Activated naive CD8-positive, alpha-beta T cell (primary cell): ENCODE measurements around the gene SERPINA12.

Experiments
- H3K27ac Mint-ChIP-seq: one replicate; pipeline ENCODE4 v1.8.0; 2021; ENCODE audit warnings: mixed read lengths
- H3K27me3 Mint-ChIP-seq: one replicate; pipeline ENCODE4 v1.8.0; 2021; ENCODE audit warnings: mixed read lengths
- H3K36me3 Mint-ChIP-seq: one replicate; pipeline ENCODE4 v1.8.0; 2021; ENCODE audit warnings: mixed read lengths
- H3K4me1 Mint-ChIP-seq: one replicate; pipeline ENCODE4 v1.8.0; 2021; ENCODE audit warnings: low read depth, mixed read lengths
- H3K4me3 Mint-ChIP-seq: one replicate; pipeline ENCODE4 v1.8.0; 2021; ENCODE audit warnings: mild to moderate bottlenecking, mixed read lengths
- H3K9me3 Mint-ChIP-seq: one replicate; pipeline ENCODE4 v1.8.0; 2021; ENCODE audit warnings: low read depth, mixed read lengths

Gene SERPINA12

GRCh38 chr14:94509356-94509755 lies at the start of gene SERPINA12:
Gene SERPINA12 (minus strand): TSS chr14:94509469. CDS start chr14:94498397, 11,072 bp downstream.
- Mint-ChIP-seq H3K36me3 (no peaks in the 10 kb centered on the region), H3K27me3 (peaks cover 2% of the 10 kb centered on the region), H3K9me3 (no peaks in the 10 kb centered on the region), H3K4me1 (no peaks in the 10 kb centered on the region), H3K27ac (no peak within 1 kb of the TSS), H3K4me3 (no peak within 1 kb of the TSS)

GRCh38 chr14:94558842-94559241 lies 49.6 kb upstream of the SERPINA12 start:
- H3K36me3 Mint-ChIP-seq, result no peaks in the 10 kb centered on the region
- no peak overlapping the region for H3K27ac Mint-ChIP-seq
- H3K4me3 Mint-ChIP-seq, result no peak overlapping the region
- H3K4me1 Mint-ChIP-seq, result no peaks in the 10 kb centered on the region
- peaks cover 23% of the 10 kb centered on the region for H3K27me3 Mint-ChIP-seq
- peaks cover 21% of the 10 kb centered on the region for H3K9me3 Mint-ChIP-seq

GRCh38 chr14:94557327-94557726 lies 48.1 kb upstream of the SERPINA12 start:
- Mint-ChIP-seq H3K27me3 (peaks cover 24% of the 10 kb centered on the region), H3K9me3 (peaks cover 21% of the 10 kb centered on the region), H3K4me1 (no peaks in the 10 kb centered on the region), H3K4me3 (no peak overlapping the region), H3K36me3 (no peaks in the 10 kb centered on the region), H3K27ac (no peak overlapping the region)

GRCh38 chr14:94555991-94556390 lies 46.7 kb upstream of the SERPINA12 start:
- peaks cover 28% of the 10 kb centered on the region for H3K27me3 Mint-ChIP-seq
- no peak overlapping the region for H3K4me3 Mint-ChIP-seq
- H3K36me3 Mint-ChIP-seq, result no peaks in the 10 kb centered on the region
- peaks cover 21% of the 10 kb centered on the region for H3K9me3 Mint-ChIP-seq
- no peaks in the 10 kb centered on the region for H3K4me1 Mint-ChIP-seq
- no peak overlapping the region for H3K27ac Mint-ChIP-seq

GRCh38 chr14:94550041-94550440 lies 40.8 kb upstream of the SERPINA12 start:
- H3K4me1 Mint-ChIP-seq, result no peaks in the 10 kb centered on the region
- no peak overlapping the region for H3K27ac Mint-ChIP-seq

GRCh38 chr14:94548999-94549985 lies 40.0 kb upstream of the SERPINA12 start:
- H3K4me1 Mint-ChIP-seq, result no peaks in the 10 kb centered on the region
- H3K36me3 Mint-ChIP-seq, result no peaks in the 10 kb centered on the region
- H3K9me3 Mint-ChIP-seq, result peaks cover 6% of the 10 kb centered on the region
- H3K27ac Mint-ChIP-seq, result no peak overlapping the region
- H3K4me3 Mint-ChIP-seq, result no peak overlapping the region
- H3K27me3 Mint-ChIP-seq, result peaks cover 19% of the 10 kb centered on the region

More at GRCh38 chr14:94550041-94550440, 40.8 kb upstream of the SERPINA12 start:
- H3K4me3 Mint-ChIP-seq, result no peak overlapping the region
- peaks cover 13% of the 10 kb centered on the region for H3K9me3 Mint-ChIP-seq
- peaks cover 24% of the 10 kb centered on the region for H3K27me3 Mint-ChIP-seq
- no peaks in the 10 kb centered on the region for H3K36me3 Mint-ChIP-seq

GRCh38 chr14:94548131-94548998 lies 39.1 kb upstream of the SERPINA12 start:
- peaks cover 16% of the 10 kb centered on the region for H3K27me3 Mint-ChIP-seq
- H3K4me3 Mint-ChIP-seq, result no peak overlapping the region
- H3K36me3 Mint-ChIP-seq, result no peaks in the 10 kb centered on the region
- no peaks in the 10 kb centered on the region for H3K4me1 Mint-ChIP-seq
- H3K9me3 Mint-ChIP-seq, result peaks cover 4% of the 10 kb centered on the region
- H3K27ac Mint-ChIP-seq, result no peak overlapping the region

- H3K9me3 Mint-ChIP-seq, result peaks cover 4% of the 10 kb centered on the region
- H3K36me3 Mint-ChIP-seq, result no peaks in the 10 kb centered on the region
- no peak overlapping the region for H3K4me3 Mint-ChIP-seq
- H3K4me1 Mint-ChIP-seq, result no peaks in the 10 kb centered on the region
- peaks cover 13% of the 10 kb centered on the region for H3K27me3 Mint-ChIP-seq
- no peak overlapping the region for H3K27ac Mint-ChIP-seq
Measured at GRCh38 chr14:94547726-94548125, 38.5 kb upstream of the SERPINA12 start.

- peaks cover 4% of the 10 kb centered on the region for H3K9me3 Mint-ChIP-seq
- H3K27ac Mint-ChIP-seq, result no peak overlapping the region
- H3K36me3 Mint-ChIP-seq, result no peaks in the 10 kb centered on the region
- no peak overlapping the region for H3K4me3 Mint-ChIP-seq
- no peaks in the 10 kb centered on the region for H3K4me1 Mint-ChIP-seq
- peaks cover 12% of the 10 kb centered on the region for H3K27me3 Mint-ChIP-seq
Measured at GRCh38 chr14:94547151-94547680, 37.9 kb upstream of the SERPINA12 start.

- H3K4me3 Mint-ChIP-seq, result no peak overlapping the region
- H3K9me3 Mint-ChIP-seq, result peaks cover 4% of the 10 kb centered on the region
- peaks cover 5% of the 10 kb centered on the region for H3K27me3 Mint-ChIP-seq
- no peak overlapping the region for H3K27ac Mint-ChIP-seq
- no peaks in the 10 kb centered on the region for H3K36me3 Mint-ChIP-seq
- H3K4me1 Mint-ChIP-seq, result no peaks in the 10 kb centered on the region
Measured at GRCh38 chr14:94545131-94545841, 36.0 kb upstream of the SERPINA12 start.

GRCh38 chr14:94544726-94545125 lies 35.5 kb upstream of the SERPINA12 start:
- no peak overlapping the region for H3K4me3 Mint-ChIP-seq
- no peak overlapping the region for H3K27ac Mint-ChIP-seq
- peaks cover 4% of the 10 kb centered on the region for H3K9me3 Mint-ChIP-seq
- peaks cover 5% of the 10 kb centered on the region for H3K27me3 Mint-ChIP-seq
- H3K36me3 Mint-ChIP-seq, result no peaks in the 10 kb centered on the region
- no peaks in the 10 kb centered on the region for H3K4me1 Mint-ChIP-seq

GRCh38 chr14:94543449-94544124 lies 34.3 kb upstream of the SERPINA12 start:
- Mint-ChIP-seq H3K36me3 (no peaks in the 10 kb centered on the region), H3K4me1 (no peaks in the 10 kb centered on the region), H3K27ac (no peak overlapping the region), H3K4me3 (no peak overlapping the region), H3K9me3 (peaks cover 4% of the 10 kb centered on the region), H3K27me3 (peaks cover 9% of the 10 kb centered on the region)

GRCh38 chr14:94542811-94543440 lies 33.7 kb upstream of the SERPINA12 start:
- H3K27ac Mint-ChIP-seq, result no peak overlapping the region
- H3K27me3 Mint-ChIP-seq, result peaks cover 13% of the 10 kb centered on the region
- H3K36me3 Mint-ChIP-seq, result no peaks in the 10 kb centered on the region
- H3K9me3 Mint-ChIP-seq, result peaks cover 4% of the 10 kb centered on the region
- no peaks in the 10 kb centered on the region for H3K4me1 Mint-ChIP-seq
- H3K4me3 Mint-ChIP-seq, result no peak overlapping the region
